ENCODE results near the gene HOXC10. TPM values are rescaled to one million over a fixed set of nuclear protein-coding genes. Genes with fewer than 3 reads are reported as not detected.

HOXC10 gene
- total RNA-seq, 1 donor from 2014 or later = 0.64 TPM

DNA sequence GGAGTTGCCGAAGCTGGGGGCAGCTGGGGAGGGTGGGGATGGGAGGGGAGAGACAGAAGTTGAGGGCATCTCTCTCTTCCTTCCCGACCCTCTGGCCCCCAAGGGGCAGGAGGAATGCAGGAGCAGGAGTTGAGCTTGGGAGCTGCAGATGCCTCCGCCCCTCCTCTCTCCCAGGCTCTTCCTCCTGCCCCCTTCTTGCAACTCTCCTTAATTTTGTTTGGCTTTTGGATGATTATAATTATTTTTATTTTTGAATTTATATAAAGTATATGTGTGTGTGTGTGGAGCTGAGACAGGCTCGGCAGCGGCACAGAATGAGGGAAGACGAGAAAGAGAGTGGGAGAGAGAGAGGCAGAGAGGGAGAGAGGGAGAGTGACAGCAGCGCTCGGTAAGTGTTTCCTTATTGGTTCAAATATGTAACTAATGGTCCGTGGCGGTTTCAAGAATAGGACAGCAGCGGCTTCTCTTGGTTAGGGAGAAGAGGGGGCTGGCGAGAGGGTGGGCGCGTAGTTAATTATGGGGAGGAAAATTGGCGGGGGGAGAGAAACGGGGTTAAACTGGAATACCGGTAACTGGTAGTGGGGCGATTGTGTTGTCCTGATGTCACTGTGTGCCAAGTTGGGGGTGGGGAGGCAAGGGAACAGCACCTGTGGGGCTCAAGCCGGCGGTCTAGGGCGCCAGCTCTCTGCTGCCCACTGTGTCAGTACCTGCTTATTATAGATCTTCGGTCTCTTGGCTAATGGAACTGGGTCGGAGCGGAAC lies 32.3 kb downstream of the HOXC10 start:
- ATAC-seq = peak; percentile 30

DNA sequence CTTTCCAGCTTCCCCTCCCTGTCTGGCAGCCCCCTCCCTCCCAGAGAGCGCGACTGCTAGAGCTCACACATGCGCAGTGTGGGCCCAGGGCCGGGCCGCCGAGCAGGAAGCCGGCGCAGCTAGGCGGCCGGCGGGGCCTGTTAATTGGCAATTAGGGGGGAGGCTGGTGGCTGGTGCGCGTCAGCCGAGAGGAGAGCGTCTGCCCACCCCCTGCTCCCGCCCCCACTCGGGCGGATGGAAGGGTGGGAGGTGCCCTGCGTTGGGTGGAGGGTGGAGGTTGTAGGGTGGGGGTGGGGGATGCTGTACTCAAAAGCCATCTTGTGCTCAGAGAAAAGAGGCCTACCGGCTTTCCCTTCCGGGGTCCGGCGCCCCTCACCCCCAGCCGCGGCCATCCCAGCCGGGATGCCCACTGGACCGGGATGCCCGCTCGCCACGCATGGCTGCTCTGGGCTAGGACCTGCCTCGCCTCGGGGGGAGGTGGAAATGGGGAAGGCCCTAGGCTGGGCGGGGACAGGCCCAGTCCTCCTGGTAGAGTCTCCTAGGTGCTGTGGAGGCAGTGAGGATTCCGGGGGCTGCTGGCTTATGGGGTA lies 33.0 kb downstream of the HOXC10 start:
- peak; percentile 82 for ATAC-seq

DNA sequence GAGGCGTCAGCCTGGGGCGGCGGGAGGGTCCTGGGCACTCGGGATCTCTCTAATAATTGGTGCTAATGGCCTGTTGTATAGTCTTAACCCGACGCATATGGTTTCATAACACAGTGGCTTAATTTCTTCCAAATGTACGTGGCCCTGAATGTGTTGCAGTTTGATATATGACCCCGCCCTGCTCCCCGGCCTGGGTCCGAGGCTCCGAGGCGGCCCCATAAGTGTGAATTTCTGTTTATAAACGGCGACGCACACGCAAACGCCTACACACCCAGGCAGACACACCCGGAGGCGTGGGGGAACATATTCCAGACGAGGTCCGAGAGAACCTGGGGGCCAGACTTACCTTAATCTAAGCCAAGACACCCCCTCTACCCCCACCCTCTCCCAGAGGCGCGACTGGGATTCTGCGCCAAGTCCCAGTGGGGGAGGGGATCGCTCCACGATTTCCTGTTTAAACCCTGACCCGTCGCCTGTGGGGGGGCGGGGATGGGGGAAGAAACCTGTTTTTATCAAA lies 33.6 kb downstream of the HOXC10 start:
- no peak for ATAC-seq

DNA sequence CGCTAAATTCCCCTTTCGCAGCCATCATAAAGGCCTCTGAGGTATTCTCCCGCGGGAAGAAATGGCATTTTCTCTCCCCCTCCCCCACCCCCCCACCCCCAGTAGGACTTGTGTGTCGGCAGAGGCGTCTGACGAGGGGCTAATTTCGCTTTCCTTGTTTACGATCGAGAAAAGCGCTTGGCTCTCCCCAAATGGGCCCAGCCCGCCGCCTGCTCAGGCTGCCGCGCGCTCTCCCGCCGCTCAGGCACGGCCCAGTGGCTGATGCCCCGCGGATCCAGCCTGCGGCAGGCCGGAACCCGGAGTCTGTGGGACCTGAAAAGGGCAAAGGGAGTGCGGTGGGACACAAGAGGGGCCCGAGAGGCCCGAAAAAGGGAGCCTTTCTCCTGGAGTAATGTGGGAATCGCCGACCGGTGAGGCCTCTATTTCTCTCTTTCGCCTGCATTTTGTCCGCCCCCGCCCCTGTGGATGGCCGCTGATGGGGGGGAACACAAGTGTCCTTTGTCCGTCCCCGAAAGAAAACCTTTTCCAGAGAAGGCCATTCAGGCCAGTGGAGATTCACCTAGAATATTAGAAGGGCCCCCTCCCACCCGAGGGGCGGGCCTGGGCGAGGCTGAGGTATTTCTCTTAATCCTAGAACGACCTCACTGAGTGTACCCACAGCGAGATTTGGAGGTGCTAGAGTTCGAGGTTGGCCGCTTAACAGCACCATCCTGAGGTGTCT lies 34.3 kb downstream of the HOXC10 start:
- ATAC-seq = no peak

DNA sequence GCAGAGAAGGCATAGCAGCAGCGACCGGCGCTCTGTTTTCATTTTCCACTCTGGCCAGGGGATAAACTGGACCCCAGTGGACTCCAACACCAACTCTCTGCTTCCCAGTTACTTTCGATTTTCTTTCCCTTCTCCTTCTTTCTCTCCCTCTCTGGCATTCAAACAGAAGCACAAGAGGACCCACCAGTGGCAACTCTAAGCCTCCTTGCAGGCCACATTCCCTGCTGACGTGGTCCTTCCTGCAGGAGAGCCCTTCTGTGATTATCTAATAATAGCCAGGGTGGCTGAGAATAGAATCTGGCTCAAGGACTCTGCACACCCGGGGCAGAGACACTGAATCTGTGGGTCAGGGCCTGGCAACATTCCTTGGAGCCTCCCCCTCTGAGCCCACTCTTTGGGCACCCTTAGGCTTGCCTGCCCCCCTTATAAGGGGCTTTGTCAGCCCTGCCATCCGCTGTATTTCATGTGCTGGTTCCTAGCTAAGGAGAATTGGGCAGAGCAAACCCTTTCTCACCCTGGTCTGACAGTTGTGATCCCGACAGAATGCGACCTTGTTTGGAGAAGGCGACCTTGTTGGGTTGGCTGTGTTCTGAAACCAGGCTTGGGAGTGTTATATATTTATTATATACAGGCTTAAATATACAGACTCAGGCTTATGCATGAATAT lies 35.1 kb downstream of the HOXC10 start:
- no peak for ATAC-seq

DNA sequence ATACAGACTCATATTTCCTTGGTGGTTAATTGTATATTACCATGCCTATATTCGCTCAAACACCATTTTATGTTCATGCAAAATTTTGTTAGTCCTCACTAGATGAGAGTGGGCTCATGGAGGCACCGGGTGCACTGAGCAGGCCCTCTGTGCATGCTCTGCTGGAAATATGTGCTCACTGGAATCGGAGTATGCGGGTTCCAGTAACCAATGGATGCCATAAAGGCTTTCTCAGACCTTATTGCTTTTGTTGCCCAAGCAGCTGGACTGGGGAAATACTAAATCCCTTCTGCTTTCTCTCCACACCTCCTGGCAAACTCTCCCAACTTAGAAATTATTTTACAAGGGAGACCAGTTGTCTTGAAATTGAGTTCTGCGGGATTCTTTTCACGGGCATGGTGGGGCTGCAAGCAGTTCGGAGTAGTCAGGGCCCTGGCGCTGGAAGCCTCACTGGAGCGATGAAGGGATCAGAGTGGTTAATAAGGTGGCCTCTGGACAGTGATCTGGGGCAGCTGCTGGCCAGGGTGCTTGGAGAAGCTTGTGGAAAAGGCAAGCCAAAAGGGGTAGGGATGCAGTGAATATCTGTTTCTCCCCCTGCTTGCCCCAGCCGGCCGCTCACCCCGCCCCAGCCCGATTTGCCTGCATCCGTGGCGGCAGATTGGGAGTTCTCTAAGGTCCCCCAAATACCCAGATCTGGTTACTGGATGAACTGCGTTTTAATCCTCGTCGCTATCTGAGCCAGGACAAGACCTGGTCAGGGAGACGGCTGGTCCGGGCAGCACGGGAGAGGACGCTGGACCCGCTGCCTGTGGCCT lies 35.9 kb downstream of the HOXC10 start:
- no peak for ATAC-seq

DNA sequence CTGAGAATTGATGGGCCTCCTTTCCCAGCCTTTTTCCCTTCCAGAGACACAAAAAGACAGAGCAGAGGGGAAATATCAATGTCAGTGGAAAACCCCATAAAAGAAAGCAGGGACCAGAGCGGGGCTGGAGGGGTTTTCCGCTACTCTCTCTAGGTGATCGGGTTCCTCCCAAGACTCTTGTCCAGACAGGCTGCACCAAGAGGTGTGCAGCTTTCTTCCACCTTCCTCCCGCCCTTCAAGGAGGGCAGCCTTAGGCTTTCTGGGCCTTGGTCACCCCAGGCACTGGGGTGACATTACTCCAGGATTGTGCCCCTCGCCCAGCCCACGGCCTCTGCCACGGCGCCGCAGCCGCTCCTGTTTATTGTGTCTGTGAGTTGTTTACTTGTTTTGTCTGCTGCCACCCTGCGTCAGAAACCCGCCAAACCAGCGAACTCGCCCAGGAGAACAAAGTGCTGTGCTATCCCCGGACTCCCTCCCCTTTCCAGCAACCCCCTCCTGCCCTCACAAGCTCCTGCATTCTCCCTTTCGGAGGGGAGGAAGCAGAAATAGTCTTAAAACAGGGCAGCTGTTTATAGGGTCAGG lies 36.6 kb downstream of the HOXC10 start:
- ATAC-seq = peak; percentile 22

DNA sequence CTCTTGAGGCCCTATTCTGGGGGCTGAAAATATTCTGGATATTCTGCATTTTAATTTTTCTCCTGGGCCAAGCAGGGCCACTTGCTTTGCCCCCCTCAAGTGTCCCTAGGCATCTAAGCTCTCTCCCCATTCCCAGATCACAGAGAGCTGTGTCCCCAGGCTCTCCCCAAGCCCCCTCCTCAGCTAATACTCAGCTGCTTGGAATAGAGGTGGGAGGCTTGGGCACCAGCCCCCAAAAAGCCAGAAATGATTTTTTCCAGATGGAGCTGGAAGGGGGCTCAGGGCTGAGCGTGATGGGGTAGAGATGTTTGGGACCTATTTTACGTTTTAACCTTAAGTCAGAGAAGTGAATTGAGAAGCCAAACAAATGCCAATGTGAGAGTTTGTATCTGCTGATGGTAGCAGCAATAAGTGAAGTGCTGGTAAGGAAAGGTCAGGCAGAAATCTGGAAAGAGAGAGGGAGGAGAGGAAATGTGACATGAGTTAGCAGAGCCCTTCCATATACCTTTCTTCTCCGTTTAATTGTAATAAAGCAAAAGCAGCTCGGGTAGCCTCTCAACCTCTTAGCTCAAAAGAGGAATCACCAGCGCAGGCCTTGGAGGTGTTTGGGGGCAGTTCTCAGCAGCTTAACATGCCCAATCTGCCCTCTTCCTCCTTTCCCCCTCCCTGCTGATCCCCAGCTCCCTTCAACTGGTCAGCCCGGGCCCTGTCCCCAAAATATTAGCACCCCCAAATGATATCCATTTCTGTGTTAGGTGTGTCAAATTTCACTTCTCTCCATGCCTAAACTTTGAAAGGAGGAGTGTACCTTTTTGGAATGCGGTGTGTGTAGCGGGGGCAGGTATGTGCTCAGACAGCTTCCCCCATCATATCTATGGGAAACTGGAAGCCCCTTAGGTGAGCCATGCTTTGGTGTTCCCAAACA lies 38.3 kb downstream of the HOXC10 start:
- ATAC-seq = no peak

DNA sequence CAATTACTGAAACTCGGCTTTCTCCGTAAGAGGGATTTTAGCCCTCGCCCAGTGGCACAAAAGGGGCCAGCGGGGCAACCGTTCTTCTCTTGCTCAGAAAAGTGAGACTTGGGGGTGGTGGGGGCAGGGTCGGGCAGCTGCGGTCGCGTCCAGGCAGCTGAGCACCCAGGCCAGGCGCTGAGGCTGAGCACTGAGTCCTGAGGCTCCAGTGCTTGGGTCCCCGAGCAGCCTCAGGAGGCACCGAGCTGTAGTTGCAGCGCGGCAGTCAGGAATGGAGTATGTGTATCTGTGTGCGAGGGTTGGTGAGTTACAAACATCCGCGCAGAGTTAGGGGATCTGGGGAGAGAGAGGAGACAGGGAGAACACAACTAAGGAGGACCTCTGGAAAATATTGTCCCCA lies 39.2 kb downstream of the HOXC10 start:
- no peak for ATAC-seq

DNA sequence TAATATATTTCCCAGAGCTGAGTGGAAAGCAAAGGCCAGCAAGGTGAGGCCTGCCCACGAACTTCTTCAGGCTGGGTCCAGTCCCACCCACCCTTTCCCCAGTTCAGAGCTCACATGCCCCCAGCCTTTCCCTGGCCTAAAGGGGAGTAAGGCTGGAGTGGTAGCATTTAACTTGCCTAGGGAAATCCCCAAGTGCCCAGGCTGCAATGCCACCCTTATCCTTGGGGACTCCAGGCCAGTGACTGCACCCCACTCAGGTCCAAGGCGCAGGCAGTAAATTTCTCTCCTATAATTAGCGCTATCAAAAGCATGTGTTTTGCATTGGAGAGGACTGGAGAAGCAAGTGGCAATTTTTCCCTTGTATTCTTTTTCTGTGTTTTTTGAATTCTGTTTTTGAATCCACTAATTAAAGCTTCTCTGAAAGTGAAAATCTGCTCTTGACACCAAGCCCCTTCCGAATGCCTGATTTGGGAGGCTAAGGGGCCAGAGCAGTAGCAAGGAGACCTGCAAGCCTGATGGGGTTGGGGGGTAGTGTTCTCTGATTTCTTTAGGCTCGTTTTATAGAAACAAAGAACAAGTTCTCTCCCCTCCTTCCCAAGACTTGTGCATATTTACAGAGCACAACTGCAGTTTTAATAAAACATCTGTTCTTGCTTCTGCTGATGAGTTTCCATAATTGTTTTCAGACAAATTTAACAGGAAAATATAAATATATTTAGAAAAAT lies 39.8 kb downstream of the HOXC10 start:
- ATAC-seq = no peak

DNA sequence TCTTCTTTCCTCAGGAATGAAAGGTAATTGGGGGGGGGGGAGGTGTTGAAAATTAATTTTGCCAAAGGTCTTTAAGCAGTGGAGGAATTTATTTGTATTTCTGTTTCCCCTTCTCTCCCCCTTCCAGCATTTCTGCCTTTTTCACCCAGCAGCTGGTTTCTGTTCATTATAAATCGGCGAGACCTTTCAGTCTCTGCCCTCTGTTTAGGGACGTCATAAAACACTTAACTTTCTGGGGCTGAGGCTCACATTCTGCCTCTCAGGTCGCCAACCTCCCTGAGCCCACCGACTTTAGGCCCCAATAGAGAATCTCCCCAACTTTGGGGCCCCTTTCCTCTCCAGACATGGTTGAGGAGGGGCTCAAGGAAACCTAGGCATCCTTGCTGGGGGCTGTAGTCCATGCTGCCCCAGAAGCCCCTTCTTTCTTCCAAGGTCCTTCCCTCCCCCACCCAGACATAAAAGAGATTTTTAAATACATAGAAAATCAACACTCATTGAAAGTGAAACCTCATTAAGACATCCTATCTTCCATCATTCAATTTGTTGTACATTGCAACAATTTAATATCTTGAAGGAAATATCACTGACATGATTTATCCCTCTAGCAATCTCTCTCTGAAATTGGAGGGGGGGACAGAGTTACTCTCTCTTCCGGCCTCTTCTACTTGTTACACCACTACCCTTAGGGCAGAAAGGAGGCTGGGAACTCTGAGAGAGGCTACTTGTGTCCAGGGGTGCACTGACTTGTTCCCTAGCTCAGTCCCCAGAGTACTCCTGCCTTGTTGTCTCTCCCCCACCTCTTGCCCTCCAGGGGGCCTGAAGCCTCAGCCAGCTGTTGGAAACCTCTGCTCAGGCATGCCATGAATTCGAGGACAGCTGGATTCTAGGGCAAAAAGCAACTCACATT lies 40.8 kb downstream of the HOXC10 start:
- no peak for ATAC-seq

DNA sequence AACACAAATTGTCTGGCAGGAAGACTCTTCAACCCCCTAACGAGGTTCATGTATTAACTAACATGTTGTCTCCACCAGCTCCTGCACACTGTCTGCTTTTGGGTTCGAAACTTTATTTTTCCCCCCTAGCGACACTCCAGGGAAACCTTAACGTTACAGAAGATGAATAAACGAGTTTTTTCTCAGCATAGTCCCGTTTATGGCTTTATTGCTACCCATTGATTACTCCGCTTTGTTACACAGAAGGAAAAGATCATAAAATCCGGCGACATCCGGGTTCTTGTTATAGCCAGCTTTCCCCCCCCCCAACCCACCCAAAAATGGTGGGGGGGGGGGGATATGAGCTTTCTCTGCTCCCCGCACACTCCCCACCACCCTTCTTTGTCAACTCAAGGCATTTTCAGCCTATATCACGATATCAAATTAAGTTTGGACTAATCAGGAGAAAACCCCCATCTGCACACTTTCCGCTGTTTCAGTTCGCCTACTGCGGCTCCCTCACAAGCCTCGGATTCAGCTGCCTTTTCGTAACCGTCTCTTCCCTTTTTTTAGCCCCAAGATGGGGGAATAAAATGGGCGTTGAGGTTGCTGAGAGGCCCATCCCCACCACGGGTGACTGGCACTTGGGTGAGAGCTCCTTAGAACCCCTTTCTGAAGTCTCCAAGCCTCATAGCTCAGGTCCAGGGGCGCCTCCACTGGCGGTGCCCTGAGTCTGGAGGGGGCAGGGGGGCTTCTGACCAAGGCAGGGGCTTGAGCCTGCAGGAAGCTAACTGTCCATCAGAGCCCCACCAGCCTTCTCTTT lies 41.9 kb downstream of the HOXC10 start:
- ATAC-seq = no peak

DNA sequence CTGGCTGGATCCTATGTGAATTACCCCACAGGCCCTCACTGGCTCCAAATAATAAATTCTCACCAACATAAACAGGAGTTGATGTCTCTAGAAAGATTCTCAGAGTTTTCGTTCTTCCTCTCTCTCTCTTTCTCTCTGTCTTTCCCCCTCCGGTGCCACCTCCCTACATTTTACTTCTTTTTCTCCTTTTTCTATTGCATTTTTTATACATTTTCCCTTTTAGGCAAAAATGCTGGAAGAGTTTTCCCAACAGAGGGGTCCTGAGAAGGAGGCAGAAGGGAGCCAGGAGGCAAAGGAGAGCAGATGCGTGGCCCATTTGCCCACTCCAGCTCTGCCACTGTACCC lies 42.5 kb downstream of the HOXC10 start:
- no peak for ATAC-seq

DNA sequence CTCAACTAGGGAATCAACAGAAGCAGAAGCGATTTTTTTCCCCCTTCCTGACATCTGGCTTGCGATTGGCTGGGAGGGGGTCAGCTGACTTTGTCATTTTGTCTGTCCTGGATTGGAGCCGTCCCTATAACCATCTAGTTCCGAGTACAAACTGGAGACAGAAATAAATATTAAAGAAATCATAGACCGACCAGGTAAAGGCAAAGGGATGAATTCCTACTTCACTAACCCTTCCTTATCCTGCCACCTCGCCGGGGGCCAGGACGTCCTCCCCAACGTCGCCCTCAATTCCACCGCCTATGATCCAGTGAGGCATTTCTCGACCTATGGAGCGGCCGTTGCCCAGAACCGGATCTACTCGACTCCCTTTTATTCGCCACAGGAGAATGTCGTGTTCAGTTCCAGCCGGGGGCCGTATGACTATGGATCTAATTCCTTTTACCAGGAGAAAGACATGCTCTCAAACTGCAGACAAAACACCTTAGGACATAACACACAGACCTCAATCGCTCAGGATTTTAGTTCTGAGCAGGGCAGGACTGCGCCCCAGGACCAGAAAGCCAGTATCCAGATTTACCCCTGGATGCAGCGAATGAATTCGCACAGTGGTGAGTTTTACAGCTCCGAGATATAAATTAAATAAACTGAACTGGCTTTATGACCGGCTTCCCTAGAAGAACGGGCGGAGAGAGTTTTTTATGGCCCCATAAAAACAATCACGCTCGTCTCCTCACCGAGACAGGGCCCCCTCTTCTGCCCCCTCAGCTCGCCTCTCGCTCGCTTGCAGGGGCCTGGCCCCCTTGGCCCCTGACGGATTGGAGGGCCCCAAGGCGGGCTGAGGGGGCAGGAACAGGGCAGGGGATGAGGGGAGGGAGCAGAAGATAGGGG lies 43.6 kb downstream of the HOXC10 start, which contains the start of gene HOXC6:
Gene HOXC6 (plus strand): TSS at position 127 of the 888 bp plus-strand sequence. CDS start 82 bp downstream, at position 209.
- ATAC-seq = peak; percentile 37

DNA sequence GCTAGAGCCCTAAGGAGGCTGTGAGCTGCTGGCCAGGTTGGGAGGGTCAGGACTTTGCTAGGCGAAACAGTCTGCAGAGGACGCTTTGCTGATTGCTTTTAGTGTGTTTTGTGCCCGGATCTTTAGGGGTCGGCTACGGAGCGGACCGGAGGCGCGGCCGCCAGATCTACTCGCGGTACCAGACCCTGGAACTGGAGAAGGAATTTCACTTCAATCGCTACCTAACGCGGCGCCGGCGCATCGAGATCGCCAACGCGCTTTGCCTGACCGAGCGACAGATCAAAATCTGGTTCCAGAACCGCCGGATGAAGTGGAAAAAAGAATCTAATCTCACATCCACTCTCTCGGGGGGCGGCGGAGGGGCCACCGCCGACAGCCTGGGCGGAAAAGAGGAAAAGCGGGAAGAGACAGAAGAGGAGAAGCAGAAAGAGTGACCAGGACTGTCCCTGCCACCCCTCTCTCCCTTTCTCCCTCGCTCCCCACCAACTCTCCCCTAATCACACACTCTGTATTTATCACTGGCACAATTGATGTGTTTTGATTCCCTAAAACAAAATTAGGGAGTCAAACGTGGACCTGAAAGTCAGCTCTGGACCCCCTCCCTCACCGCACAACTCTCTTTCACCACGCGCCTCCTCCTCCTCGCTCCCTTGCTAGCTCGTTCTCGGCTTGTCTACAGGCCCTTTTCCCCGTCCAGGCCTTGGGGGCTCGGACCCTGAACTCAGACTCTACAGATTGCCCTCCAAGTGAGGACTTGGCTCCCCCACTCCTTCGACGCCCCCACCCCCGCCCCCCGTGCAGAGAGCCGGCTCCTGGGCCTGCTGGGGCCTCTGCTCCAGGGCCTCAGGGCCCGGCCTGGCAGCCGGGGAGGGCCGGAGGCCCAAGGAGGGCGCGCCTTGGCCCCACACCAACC lies 44.8 kb downstream of the HOXC10 start:
- ATAC-seq = no peak

DNA sequence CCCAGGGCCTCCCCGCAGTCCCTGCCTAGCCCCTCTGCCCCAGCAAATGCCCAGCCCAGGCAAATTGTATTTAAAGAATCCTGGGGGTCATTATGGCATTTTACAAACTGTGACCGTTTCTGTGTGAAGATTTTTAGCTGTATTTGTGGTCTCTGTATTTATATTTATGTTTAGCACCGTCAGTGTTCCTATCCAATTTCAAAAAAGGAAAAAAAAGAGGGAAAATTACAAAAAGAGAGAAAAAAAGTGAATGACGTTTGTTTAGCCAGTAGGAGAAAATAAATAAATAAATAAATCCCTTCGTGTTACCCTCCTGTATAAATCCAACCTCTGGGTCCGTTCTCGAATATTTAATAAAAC lies 45.5 kb downstream of the HOXC10 start:
- ATAC-seq = no peak

All from esophagus mucosa (tissue), 1 donor.